ENCODE results near the gene ATAD3A.
"Not testable (repeated sequence)": the region's sequence is repeated elsewhere in the genome, so short reads cannot be mapped to it uniquely, and the experiment has no call there.

DNA sequence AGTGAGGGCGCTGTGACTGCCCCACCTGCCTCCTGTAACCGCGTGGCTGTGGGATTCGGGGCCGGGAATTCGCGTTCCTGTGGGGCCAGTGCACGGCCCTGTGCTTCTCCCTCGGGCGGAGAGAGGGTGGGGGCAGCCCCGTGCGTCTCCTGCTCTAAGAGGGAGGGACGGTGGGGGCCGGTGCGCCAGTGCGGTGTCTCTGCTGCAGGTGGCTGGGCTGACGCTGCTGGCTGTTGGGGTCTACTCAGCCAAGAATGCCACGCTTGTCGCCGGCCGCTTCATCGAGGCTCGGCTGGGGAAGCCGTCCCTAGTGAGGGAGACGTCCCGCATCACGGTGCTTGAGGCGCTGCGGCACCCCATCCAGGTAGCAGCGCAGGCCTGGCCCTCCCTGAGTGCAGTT lies 10.6 kb downstream of the ATAD3A start:
- TF ChIP-seq, protein P1, sequence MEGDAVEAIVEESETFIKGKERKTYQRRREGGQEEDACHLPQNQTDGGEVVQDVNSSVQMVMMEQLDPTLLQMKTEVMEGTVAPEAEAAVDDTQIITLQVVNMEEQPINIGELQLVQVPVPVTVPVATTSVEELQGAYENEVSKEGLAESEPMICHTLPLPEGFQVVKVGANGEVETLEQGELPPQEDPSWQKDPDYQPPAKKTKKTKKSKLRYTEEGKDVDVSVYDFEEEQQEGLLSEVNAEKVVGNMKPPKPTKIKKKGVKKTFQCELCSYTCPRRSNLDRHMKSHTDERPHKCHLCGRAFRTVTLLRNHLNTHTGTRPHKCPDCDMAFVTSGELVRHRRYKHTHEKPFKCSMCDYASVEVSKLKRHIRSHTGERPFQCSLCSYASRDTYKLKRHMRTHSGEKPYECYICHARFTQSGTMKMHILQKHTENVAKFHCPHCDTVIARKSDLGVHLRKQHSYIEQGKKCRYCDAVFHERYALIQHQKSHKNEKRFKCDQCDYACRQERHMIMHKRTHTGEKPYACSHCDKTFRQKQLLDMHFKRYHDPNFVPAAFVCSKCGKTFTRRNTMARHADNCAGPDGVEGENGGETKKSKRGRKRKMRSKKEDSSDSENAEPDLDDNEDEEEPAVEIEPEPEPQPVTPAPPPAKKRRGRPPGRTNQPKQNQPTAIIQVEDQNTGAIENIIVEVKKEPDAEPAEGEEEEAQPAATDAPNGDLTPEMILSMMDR (IDR thresholded peaks at IDR 0.05 in 8 of 11, conservative IDR thresholded peaks at IDR 0.05 in 3 of 11), result not testable (repeated sequence)
- TF ChIP-seq POLR2AphosphoS5 (IDR thresholded peaks at IDR 0.05), result not testable (repeated sequence)

Data from spleen (tissue), 7 donors.